Kidney (tissue), 14 donors: Measurements from ENCODE around the gene RAD50. TPM values are rescaled to one million over a fixed set of nuclear protein-coding genes. Genes with fewer than 3 reads are reported as not detected.

Experiments
- DNase-seq, 5 donors: peaks; one replicate each; pipeline ENCODE4 v3.0.0-alpha.2; 2013 to 2020
- FAIRE-seq: peaks from 2 replicates; lab custom pipeline; 2012; peaks lifted over from hg19 to GRCh38; lab: Jason Lieb, UNC
- H3K27ac ChIP-seq, 2 donors: one replicate each; pipeline ENCODE4 v1.7.0; 2013; ENCODE audit warnings: low read depth in 2 of 2, low read length in 2 of 2, inconsistent platforms in 1 of 2
- H3K27me3 ChIP-seq: one replicate; pipeline ENCODE4 v1.7.1; 2013; ENCODE audit warnings: low read length, inconsistent platforms; ENCODE audit not compliant: control insufficient read depth, insufficient read depth
- H3K36me3 ChIP-seq, 3 donors: one replicate each; pipeline versions ENCODE4 v1.7.0 to v1.7.1; 2013; ENCODE audit warnings: low read length in 3 of 3, control low read depth in 1 of 3, inconsistent platforms in 1 of 3; ENCODE audit not compliant: insufficient read depth in 3 of 3, control insufficient read depth in 2 of 3
- H3K4me1 ChIP-seq, 3 donors: one replicate each; pipeline versions ENCODE4 v1.7.0 to v1.7.1; 2013; ENCODE audit warnings: low read length in 3 of 3, inconsistent platforms in 1 of 3, low read depth in 1 of 3; ENCODE audit not compliant: control insufficient read depth in 2 of 3, insufficient read depth in 2 of 3
- H3K4me3 ChIP-seq, 3 donors: one replicate each; pipeline versions ENCODE4 v1.7.0 to v1.8.1; 2013; ENCODE audit warnings: low read length in 3 of 3, control low read depth in 1 of 3, inconsistent platforms in 1 of 3
- H3K9ac ChIP-seq, 3 donors: one replicate each; pipeline versions ENCODE4 v1.7.0 to v1.7.1; 2013; ENCODE audit warnings: low read length in 3 of 3, control low read depth in 1 of 3, inconsistent platforms in 1 of 3
- H3K9me3 ChIP-seq, 3 donors: one replicate each; pipeline versions ENCODE4 v1.7.0 to v1.7.1; 2013; ENCODE audit warnings: low read length in 3 of 3, control low read depth in 1 of 3, inconsistent platforms in 1 of 3; ENCODE audit not compliant: control insufficient read depth in 2 of 3, insufficient read depth in 1 of 3
- CTCF ChIP-seq: IDR thresholded peaks from 3 replicates; pipeline ENCODE4 v1.5.1; 2012; ENCODE audit warnings: mild to moderate bottlenecking, moderate library complexity, borderline replicate concordance; ENCODE audit not compliant: insufficient read depth; ENCODE audit errors: extremely low read depth
- intact Hi-C: fragments of 100-400 bp; cut with DNase I; formaldehyde crosslinking; loops from one replicate; pipeline ENCODE4 v1.11.1; 2022
- polyA plus RNA-seq: library from polyadenylated mRNA; stranded (reverse); fragments of 350-450 nt; fragmentation: Illumina TruSeq; extraction: RNeasy Lipid Tissue Mini Kit (QIAGEN cat#74804); gene quantifications from one replicate; pipeline ENCODE4 v1.2.3, GENCODE V29; 2014; ENCODE audit warnings: low read depth, low replicate concordance; ENCODE audit not compliant: insufficient read depth
- total RNA-seq: library from RNA; stranded (reverse); fragmentation: NEBNext Ultra II Directional; extraction: Animal tissue kit (Norgen Biotek cat#: 25700); gene quantifications from one replicate; pipeline ENCODE4 v1.2.1, GENCODE V29; 2021
- donor health status: control.
- donor health status: control.
- donor health status: control.
- donor health status: control.
- donor health status: control.
- donor health status: DM: yes; HTN: yes; CAD: no.
- donor health status: Normal renal cell carcinoma (clear cell type).

Gene RAD50
- total and polyA plus RNA-seq, 2 donors from 2014 or later: 12.6 to 36.4 TPM

- no peak for TF ChIP-seq CTCF
- Histone ChIP-seq H3K9me3 (peaks cover 0 to 18% (median 0%) of the 10 kb centered on the region in 3 donors), H3K4me3 (no peak overlapping the region), H3K27me3 (no peaks in the 10 kb centered on the region), H3K36me3 (peaks cover 0 to 13% (median 5%) of the 10 kb centered on the region in 3 donors), H3K27ac (no peak overlapping the region), H3K4me1 (no peaks in the 10 kb centered on the region), H3K9ac (no peak overlapping the region)
- intact Hi-C loops: no loop called here
- DNase-seq (no peak), FAIRE-seq (no peak)
These were observed 89.9 kb downstream of the RAD50 start for GRCh38 chr5:132646583-132647266.

GRCh38 chr5:132647473-132647872 is 90.7 kb downstream of the RAD50 start:
- Histone ChIP-seq H3K36me3 (peaks cover 0 to 8% (median 5%) of the 10 kb centered on the region in 3 donors), H3K4me3 (no peak overlapping the region), H3K9me3 (peaks cover 0 to 18% (median 0%) of the 10 kb centered on the region in 3 donors), H3K27ac (no peak overlapping the region), H3K27me3 (no peaks in the 10 kb centered on the region), H3K4me1 (no peaks in the 10 kb centered on the region), H3K9ac (no peak overlapping the region)
- DNase-seq (no peak), FAIRE-seq (no peak)
- intact Hi-C loops: no loop called here
- no peak for TF ChIP-seq CTCF

- no peak for FAIRE-seq
- intact Hi-C loops: no loop called here
- Histone ChIP-seq H3K27ac (no peak overlapping the region), H3K9me3 (peaks cover 0 to 18% (median 0%) of the 10 kb centered on the region in 3 donors), H3K27me3 (no peaks in the 10 kb centered on the region), H3K4me3 (no peak overlapping the region), H3K4me1 (no peaks in the 10 kb centered on the region), H3K9ac (no peak overlapping the region), H3K36me3 (peaks cover 0 to under 1% (median 0%) of the 10 kb centered on the region in 3 donors)
- no peak for TF ChIP-seq CTCF
- DNase-seq: no peak
These were observed 91.6 kb downstream of the RAD50 start for GRCh38 chr5:132648355-132648754.
